ENCODE measurements around the gene ZFP36L2. TPM values are rescaled to one million over a fixed set of nuclear protein-coding genes. Genes with fewer than 3 reads are reported as not detected.

Gene ZFP36L2
- total RNA-seq, 1 donor from 2014 or later, result 8.2 TPM

GRCh38 chr2:43217228-43218154, 8.9 kb downstream of the ZFP36L2 start:
- H3K27me3 ChIP-seq (ENCODE audit: control insufficient read depth, insufficient read depth, low read length), result no peaks in the 10 kb centered on the region
- no peak for FAIRE-seq
- no peak for TF ChIP-seq CTCF (IDR thresholded peaks at IDR 0.05; ENCODE audit: insufficient read depth, low read length, severe bottlenecking)
- no peaks in the 10 kb centered on the region for H3K36me3 ChIP-seq (ENCODE audit: control insufficient read depth, insufficient read depth, low read length)
- no peak overlapping the region for H3K4me3 ChIP-seq (ENCODE audit: low read depth, low read length)
- DNase-seq (ENCODE audit: low read depth), result peak; percentile 51

GRCh38 chr2:43216629-43217028, 9.8 kb downstream of the ZFP36L2 start:
- no peaks in the 10 kb centered on the region for H3K27me3 ChIP-seq (ENCODE audit: control insufficient read depth, insufficient read depth, low read length)
- FAIRE-seq (no peak), DNase-seq (ENCODE audit: low read depth) (no peak)
- no peaks in the 10 kb centered on the region for H3K36me3 ChIP-seq (ENCODE audit: control insufficient read depth, insufficient read depth, low read length)
- H3K4me3 ChIP-seq (ENCODE audit: low read depth, low read length), result no peak overlapping the region
- no peak for TF ChIP-seq CTCF (IDR thresholded peaks at IDR 0.05; ENCODE audit: insufficient read depth, low read length, severe bottlenecking)

- Histone ChIP-seq H3K36me3 (ENCODE audit: control insufficient read depth, insufficient read depth, low read length) (no peaks in the 10 kb centered on the region), H3K4me3 (ENCODE audit: low read depth, low read length) (no peak overlapping the region), H3K27me3 (ENCODE audit: control insufficient read depth, insufficient read depth, low read length) (no peaks in the 10 kb centered on the region)
- FAIRE-seq (no peak), DNase-seq (ENCODE audit: low read depth) (no peak)
- no peak for TF ChIP-seq CTCF (IDR thresholded peaks at IDR 0.05; ENCODE audit: insufficient read depth, low read length, severe bottlenecking)
Measured at GRCh38 chr2:43215673-43216255, 10.6 kb downstream of the ZFP36L2 start.

- H3K27me3 ChIP-seq (ENCODE audit: control insufficient read depth, insufficient read depth, low read length), result no peaks in the 10 kb centered on the region
- no peaks in the 10 kb centered on the region for H3K36me3 ChIP-seq (ENCODE audit: control insufficient read depth, insufficient read depth, low read length)
- H3K4me3 ChIP-seq (ENCODE audit: low read depth, low read length), result no peak overlapping the region
- FAIRE-seq, result no peak
- DNase-seq (ENCODE audit: low read depth), result no peak
- no peak for TF ChIP-seq CTCF (IDR thresholded peaks at IDR 0.05; ENCODE audit: insufficient read depth, low read length, severe bottlenecking)
Measured at GRCh38 chr2:43214253-43214652, 12.2 kb downstream of the ZFP36L2 start.

GRCh38 chr2:43212931-43213330, 13.5 kb downstream of the ZFP36L2 start:
- FAIRE-seq (no peak), DNase-seq (ENCODE audit: low read depth) (no peak)
- no peak for TF ChIP-seq CTCF (IDR thresholded peaks at IDR 0.05; ENCODE audit: insufficient read depth, low read length, severe bottlenecking)
- Histone ChIP-seq H3K36me3 (ENCODE audit: control insufficient read depth, insufficient read depth, low read length) (no peaks in the 10 kb centered on the region), H3K4me3 (ENCODE audit: low read depth, low read length) (no peak overlapping the region), H3K27me3 (ENCODE audit: control insufficient read depth, insufficient read depth, low read length) (no peaks in the 10 kb centered on the region)

Data from bronchial epithelial cell (primary cell).